CD4-positive, alpha-beta T cell treated with Interleukin-17A for 1 hour (primary cell): ENCODE measurements around the gene FBXW10.
"Not testable (repeated sequence)": the region's sequence is repeated elsewhere in the genome, so short reads cannot be mapped to it uniquely, and the experiment has no call there.

Source experiments
- DNase-seq: peaks from one replicate; pipeline ENCODE4 v3.0.0-alpha.2; 2020

FBXW10 gene

GRCh38 chr17:18743699-18744421, at the start of gene FBXW10:
FBXW10 (plus strand) TSS chr17:18744054; CDS start chr17:18744245, 191 bp downstream.
- not testable (repeated sequence) for DNase-seq

GRCh38 chr17:18695143-18695542, 48.7 kb upstream of the FBXW10 start:
- not testable (repeated sequence) for DNase-seq

- DNase-seq = not testable (repeated sequence)
Measured at GRCh38 chr17:18698473-18699103, 45.3 kb upstream of the FBXW10 start.

- DNase-seq = not testable (repeated sequence)
Measured at GRCh38 chr17:18705955-18706354, 37.9 kb upstream of the FBXW10 start.

- DNase-seq = not testable (repeated sequence)
Measured at GRCh38 chr17:18708215-18708614, 35.6 kb upstream of the FBXW10 start.

GRCh38 chr17:18712354-18712999, 31.4 kb upstream of the FBXW10 start:
- peak; percentile 67 for DNase-seq

GRCh38 chr17:18718643-18719427, 25.0 kb upstream of the FBXW10 start:
- not testable (repeated sequence) for DNase-seq

- not testable (repeated sequence) for DNase-seq
Measured at GRCh38 chr17:18719428-18720110, 24.3 kb upstream of the FBXW10 start.

- DNase-seq = not testable (repeated sequence)
Measured at GRCh38 chr17:18721775-18722547, 21.9 kb upstream of the FBXW10 start.

- not testable (repeated sequence) for DNase-seq
Measured at GRCh38 chr17:18722612-18723011, 21.2 kb upstream of the FBXW10 start.

- DNase-seq = not testable (repeated sequence)
Measured at GRCh38 chr17:18723509-18723908, 20.3 kb upstream of the FBXW10 start.

GRCh38 chr17:18732438-18732837, 11.4 kb upstream of the FBXW10 start:
- DNase-seq = not testable (repeated sequence)

GRCh38 chr17:18733350-18733749, 10.5 kb upstream of the FBXW10 start:
- DNase-seq = not testable (repeated sequence)

GRCh38 chr17:18739616-18740391, 4.0 kb upstream of the FBXW10 start:
- not testable (repeated sequence) for DNase-seq

GRCh38 chr17:18741228-18741627, 2.6 kb upstream of the FBXW10 start:
- DNase-seq = not testable (repeated sequence)

GRCh38 chr17:18744726-18745125, 872 bp downstream of the FBXW10 start:
- DNase-seq = not testable (repeated sequence)

- DNase-seq = not testable (repeated sequence)
Measured at GRCh38 chr17:18746551-18746950, 2.7 kb downstream of the FBXW10 start.

GRCh38 chr17:18747501-18747900, 3.6 kb downstream of the FBXW10 start:
- not testable (repeated sequence) for DNase-seq

GRCh38 chr17:18750242-18750641, 6.4 kb downstream of the FBXW10 start:
- not testable (repeated sequence) for DNase-seq

GRCh38 chr17:18753829-18754409, 10.1 kb downstream of the FBXW10 start:
- DNase-seq = not testable (repeated sequence)
